Measurements from ENCODE around the gene ZFAND6.
A peak's percentile ranks its signal among the peaks of the same experiment; 100 is the strongest.

The ZFAND6 gene

DNA sequence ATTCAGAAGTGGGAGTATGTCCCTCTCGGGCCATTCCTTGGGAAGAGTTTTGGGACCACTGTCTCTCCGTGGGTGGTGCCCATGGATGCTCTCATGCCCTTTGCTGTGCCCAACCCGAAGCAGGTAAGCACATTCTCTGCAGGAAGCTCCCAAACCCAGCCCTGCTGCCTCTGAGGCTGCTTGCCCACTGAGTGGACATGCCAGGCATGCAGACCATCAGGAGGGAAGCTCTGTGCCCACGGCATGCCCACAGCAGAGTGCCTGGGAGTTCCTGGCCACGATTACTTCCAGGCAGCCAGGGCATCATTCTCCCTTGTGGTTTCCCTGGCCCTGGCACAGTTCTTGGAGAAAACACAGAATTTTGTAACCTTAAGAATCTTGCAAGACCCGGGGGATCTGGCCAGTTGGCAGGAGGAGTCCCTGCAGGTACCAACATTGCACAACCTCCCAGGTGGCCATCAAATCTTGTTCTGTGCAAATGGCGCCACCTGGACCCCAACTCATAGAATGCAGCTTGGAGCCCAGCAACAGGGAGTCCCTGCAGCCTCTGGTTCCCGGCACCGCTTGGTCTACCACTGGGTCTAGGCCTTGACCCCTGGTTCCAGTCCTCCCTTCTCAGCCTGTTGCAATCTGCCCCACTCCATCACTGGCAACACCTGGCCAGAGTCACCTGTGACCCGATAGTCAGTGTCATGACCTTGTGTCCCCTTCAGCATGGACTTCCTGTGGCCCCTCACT, 113.7 kb downstream of the ZFAND6 start:
- peak; percentile 72 for DNase-seq

GRCh38 chr15:80174017-80174746, 114.7 kb downstream of the ZFAND6 start:
- no peak for DNase-seq

- DNase-seq = no peak
Measured at GRCh38 chr15:80175436-80175835, 116.0 kb downstream of the ZFAND6 start.

- no peak for DNase-seq
Measured at GRCh38 chr15:80176443-80176842, 117.0 kb downstream of the ZFAND6 start.

- DNase-seq = no peak
Measured at GRCh38 chr15:80177156-80177555, 117.7 kb downstream of the ZFAND6 start.

- no peak for DNase-seq
Measured at GRCh38 chr15:80179025-80179759, 119.7 kb downstream of the ZFAND6 start.

GRCh38 chr15:80179935-80180334, 120.5 kb downstream of the ZFAND6 start:
- DNase-seq = no peak

DNA sequence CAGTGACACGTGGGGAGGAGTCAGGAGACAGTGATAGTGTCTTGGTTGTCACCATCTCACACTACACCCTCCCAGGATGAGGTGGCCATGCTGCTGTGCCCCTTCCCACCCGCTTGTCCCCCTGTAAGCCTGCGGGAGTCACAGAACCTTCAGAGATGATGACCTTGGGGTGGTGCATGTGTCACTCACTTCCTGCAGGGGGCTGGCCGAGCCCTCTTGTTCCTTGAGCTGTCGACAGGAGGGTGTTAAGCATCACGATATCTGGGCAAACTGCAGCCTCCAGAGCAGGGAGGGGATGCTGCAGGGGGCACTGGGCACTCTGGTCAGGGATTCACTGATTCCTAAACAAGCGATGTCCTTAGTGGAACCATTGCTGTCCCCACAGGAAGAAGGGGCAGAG, 121.0 kb downstream of the ZFAND6 start:
- no peak for DNase-seq

- DNase-seq = no peak
Measured at GRCh38 chr15:80180986-80181385, 121.5 kb downstream of the ZFAND6 start.

GRCh38 chr15:80182611-80183261, 123.3 kb downstream of the ZFAND6 start:
- DNase-seq = no peak

- DNase-seq = no peak
Measured at GRCh38 chr15:80183306-80183705, 123.8 kb downstream of the ZFAND6 start.

DNA sequence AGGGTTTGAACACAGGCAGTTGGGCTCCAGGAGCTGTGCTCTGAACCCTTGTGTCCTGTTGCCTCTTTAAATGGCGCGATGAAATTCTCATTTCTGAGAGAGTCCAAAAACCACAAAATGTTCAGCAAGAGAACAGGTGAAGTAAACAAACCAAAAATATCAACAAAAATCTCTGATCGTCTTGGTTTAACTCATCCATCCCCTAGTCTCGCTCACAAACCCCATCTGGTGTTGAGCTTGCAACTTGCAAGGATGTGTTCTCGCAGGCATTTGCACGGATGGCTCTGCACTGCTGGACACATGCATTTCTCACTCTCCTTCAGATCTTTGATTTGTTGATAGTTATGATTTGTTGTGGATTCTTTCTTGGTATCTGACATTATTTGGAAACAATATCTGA, 124.4 kb downstream of the ZFAND6 start:
- no peak for DNase-seq

- DNase-seq = no peak
Measured at GRCh38 chr15:80184554-80184953, 125.1 kb downstream of the ZFAND6 start.

DNA sequence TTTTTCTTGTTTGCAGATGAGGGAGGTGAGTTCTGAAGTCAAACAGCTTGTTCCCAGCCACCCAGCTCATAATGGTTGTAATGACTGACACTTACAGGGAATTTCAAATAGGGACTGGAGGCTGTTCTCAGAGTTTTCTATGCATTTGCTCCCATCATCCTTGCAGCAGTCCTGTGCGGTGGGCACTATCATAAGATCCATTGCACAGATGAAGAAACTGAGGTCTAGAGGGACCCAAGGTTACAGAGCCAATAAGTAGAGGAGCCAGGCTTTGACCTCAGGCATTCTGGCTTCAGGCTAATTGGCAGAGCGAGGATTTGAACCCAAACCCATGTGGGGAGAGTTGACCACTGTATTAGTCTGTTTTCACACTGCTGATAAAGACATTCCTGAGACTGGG, 125.7 kb downstream of the ZFAND6 start:
- DNase-seq = no peak

DNA sequence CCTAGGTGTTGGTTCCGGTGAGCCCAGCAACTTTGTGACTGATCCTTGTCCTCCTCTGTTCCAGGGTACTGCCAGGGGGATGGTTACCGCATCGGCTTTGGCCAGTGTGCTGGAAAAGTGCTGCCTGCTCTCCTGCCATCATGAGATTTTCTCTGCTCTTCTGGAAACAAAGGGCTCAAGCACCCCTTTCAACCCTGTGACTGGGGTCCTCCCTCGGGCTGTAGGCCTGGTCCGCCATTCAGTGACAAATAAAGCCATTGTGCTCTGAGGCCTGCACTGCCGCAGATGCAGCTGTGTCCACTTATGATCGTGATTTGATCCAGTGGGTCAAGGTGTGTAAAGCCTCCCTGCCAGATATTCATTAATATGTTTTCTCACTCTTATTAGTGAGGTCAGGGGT, 126.6 kb downstream of the ZFAND6 start:
- DNase-seq = no peak

GRCh38 chr15:80186597-80186996, 127.1 kb downstream of the ZFAND6 start:
- no peak for DNase-seq

All from stimulated activated CD4-positive, alpha-beta T cell treated with anti-CD3 and anti-CD28 coated beads, Interleukin-4, amount 100 ng/mL, for 1 hour (primary cell).